NCI-H510A treated with DMSO at 0.1 percent for 48 hours (cell line): ENCODE results near the gene TUBA4A.
A peak's percentile ranks its signal among the peaks of the same experiment; 100 is the strongest.

Source experiments
- DNase-seq: peaks from one replicate; lab custom pipeline; 2025; lab: John Stamatoyannopoulos, UW

Gene TUBA4A

GRCh38 chr2:219234331-219234730 lies 19.4 kb downstream of the TUBA4A start:
- no peak for DNase-seq

- peak; percentile 17 for DNase-seq
Observed at GRCh38 chr2:219230059-219230540, 23.6 kb downstream of the TUBA4A start.

GRCh38 chr2:219229305-219230058 lies 24.2 kb downstream of the TUBA4A start, which contains the start of the genes ANKZF1 and ATG9A:
Gene ANKZF1 (plus strand): TSS chr2:219229806. CDS start chr2:219230258, 452 bp downstream.
Gene ATG9A (minus strand): TSS chr2:219229636. CDS start chr2:219228024, 1,612 bp downstream.
- peak; percentile 99 for DNase-seq

DNA sequence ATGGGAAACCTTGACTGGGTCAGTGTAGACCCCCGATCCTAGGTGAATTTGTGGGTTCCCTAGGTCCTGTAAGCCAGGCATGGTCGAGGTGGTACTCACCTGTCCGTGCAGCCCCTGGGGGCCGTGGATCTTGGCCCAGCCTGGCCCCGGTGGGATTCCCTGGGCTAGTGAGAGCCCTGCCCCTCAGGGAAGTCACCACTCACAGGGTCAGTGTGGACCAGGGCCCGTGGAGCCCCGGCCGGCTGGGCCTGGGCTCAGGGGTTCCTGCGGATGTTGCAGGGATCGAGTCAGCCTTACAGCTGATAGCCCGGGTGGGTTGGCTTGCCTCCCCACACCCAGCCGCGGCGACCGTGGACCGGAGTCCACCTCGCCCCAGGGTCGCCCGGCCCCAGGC lies 24.8 kb downstream of the TUBA4A start:
- no peak for DNase-seq

- DNase-seq: no peak
Observed at GRCh38 chr2:219228041-219228910, 25.4 kb downstream of the TUBA4A start.

GRCh38 chr2:219225350-219225749 lies 28.4 kb downstream of the TUBA4A start:
- no peak for DNase-seq

- DNase-seq: no peak
Observed at GRCh38 chr2:219223831-219224610, 29.7 kb downstream of the TUBA4A start.

DNA sequence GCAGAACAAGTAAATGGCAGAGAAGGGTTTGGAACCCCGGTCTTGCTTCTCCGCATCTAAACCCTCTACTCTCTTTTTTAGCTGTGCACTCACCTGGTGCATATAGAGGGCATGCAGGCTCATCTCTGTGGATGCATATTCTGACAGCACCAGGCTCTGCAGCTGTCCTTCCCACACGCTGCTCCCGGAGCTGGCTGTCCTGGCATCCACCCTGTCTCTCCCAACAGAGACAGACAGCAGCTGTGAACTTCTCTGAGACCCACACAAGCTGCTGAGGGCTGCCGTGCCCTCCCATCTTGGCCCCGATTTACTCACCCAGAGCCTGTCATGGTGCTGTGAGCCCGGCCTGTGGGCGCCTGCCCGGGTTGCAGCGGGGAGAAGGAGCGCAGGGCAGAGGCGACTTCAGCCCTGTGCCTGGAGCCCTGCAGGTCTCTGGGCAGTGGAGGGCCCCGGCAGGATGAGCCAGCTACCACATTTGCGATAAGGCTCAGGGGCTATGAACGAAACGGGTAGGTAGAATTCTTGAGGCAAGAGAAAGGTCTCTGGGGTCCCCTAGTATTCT lies 31.7 kb downstream of the TUBA4A start:
- DNase-seq: no peak

- no peak for DNase-seq
Observed at GRCh38 chr2:219220652-219221402, 32.9 kb downstream of the TUBA4A start.

DNA sequence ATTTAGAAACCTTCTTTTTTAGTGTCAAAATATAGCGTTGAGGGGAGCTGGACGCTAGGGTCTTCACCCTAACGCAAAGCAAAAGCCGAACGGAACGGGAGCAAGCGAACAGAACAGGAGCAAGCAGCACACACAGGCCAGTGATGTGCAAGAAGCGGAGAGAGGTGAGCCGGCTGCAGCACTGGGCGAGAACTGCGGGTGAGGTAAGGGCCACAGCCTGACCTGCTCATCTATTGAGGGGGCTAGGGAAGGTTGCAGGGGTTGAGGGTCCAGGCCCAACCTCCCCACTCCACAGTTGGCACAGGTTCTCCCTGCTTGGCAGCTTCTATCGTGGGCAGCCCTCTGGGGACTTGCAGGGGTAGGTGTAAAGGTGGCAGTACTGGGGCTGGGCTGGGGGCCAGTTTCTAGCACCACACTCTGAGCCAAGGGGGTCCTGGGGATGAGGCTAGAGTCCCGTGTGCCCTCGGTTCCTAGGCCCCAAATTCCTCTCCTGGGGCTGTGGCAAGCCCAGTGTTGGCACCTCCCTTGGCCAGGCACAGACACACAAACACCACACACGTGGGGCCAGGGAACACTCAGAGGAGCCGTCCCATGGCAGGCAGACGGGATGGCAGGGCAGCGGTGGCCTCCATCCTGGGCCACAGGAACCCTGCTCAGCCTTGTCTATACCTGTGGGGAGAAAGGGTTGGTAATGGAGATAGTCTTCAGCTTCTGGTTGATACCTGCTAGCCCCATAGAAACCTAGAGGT lies 33.8 kb downstream of the TUBA4A start:
- no peak for DNase-seq

DNA sequence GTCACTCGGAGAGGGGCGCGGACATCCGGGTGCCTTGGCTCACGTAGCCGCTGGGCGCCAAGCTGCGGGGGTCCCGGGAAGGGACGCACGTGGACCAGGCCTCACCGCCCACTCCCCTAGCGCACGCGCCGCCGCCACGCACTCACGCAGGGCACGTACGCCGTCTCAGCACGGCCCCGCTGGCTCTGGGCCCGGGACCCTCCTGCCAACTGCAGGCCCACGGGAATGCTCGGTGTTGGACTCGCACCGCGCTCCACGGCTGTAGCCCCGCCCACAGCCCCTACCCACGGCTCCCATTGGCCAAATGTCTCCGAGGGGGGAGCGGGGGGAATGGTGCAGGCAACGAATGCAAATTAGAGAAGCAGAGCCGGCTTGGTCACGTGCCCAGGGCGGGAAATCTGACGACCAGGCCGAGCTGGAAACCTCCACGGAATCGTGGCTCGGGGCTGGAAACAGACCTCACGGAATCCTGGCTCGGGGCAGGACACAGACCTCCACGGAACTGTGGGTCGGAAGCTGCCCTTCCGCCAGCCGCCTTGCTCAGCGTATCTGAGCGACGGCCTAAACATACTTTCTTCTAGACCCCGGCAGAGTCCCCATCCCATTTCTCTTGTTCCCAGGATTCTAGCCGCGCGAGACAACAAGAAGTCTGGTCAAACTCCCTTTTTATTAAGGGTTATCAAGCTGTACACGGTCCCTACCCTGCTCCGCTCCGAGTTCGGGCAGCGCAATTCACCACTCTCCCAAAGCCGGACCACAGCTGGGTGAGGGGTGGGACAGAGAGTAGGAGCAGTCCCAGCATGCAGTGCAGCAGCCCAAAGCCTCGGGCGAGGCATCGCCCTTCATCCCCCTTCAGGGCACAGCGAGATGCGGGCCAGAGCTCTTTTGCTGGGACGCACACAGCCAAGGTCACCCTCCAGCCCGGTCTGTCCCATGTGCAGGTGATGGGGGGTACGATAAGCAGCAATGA lies 34.7 kb downstream of the TUBA4A start, which contains the start of gene ABCB6:
ABCB6 (minus strand) TSS at position 227 of the 970 bp plus-strand sequence. CDS start 285 bp downstream, outside the sequence.
- DNase-seq: peak; percentile 93

DNA sequence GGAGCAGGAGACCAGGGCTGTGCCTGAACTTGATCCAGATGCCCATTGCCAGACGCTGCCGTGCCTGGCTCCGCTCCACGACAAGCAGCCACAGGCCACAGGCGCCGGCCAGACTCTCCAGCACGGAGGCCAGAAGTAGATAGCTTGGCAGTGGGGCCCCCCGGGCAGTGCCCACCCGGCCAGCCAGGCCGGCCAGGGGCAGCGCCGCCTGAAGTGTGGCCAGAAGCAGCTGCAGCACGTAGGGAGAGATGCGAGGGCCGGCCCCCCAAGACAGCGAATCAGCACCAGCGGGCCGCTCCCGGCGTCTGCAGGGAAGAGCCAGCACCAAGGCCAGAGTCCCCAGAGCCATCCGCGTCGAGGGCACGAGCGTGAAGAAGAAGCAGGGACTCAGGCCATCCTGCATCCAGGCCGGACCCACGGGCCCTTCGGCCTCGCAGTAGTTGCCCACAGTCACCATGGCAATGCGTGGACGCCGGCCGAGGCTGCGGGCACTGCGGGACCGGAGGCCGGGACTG lies 35.4 kb downstream of the TUBA4A start:
- peak; percentile 54 for DNase-seq

GRCh38 chr2:219216535-219216915 lies 37.2 kb downstream of the TUBA4A start:
- DNase-seq: no peak

DNA sequence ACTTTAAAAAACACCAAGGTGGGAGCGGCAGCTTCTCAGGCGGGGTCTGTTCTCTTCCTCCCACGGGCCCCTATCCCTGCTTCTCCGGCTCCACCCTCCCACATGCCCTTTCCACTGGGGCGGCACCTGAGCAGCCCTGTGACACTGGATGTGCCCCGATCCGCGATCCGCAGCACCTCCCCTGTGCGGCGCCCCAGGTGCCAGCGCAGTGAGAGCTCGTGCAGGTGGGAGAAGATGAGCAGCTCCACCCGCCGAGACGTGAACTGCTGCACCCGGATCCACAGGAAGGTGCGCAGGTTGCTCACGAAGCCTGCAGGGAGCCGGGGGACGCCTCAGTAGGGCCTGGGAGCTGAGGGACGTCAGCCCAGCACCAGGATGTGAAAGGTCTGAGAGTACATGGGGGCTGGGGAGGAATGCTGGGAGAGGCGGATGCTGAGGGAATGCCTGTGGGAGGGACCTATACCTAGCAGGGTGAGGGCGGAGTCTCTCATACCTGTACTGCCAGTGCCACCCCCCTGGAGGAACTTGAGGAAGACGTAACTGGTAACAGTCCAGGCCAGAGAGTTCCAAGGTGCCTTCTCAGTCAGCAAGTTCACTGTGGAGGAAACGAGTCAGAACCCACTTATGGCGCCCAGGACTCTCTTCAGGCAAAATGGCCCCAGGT lies 37.7 kb downstream of the TUBA4A start:
- no peak for DNase-seq

GRCh38 chr2:219214786-219215185 lies 38.9 kb downstream of the TUBA4A start:
- no peak for DNase-seq

GRCh38 chr2:219214141-219214540 lies 39.6 kb downstream of the TUBA4A start:
- no peak for DNase-seq

- DNase-seq: no peak
Observed at GRCh38 chr2:219213486-219214071, 40.1 kb downstream of the TUBA4A start.

- no peak for DNase-seq
Observed at GRCh38 chr2:219213026-219213415, 40.7 kb downstream of the TUBA4A start.
